Parathyroid adenoma (tissue), 2 donors: ENCODE results near the gene SATB1.

ENCODE experiments used
- H2AFZ ChIP-seq: fragments of 300-600 bp; sonication (generic); one replicate; pipeline ENCODE4 v1.7.0; 2017; ENCODE audit warnings: antibody characterized with exemption, mild to moderate bottlenecking
- H3K27ac ChIP-seq: fragments of 300-600 bp; sonication (generic); one replicate; pipeline ENCODE4 v1.7.0; 2017
- H3K27me3 ChIP-seq: fragments of 300-600 bp; sonication (generic); one replicate; pipeline ENCODE4 v1.7.0; 2017; ENCODE audit warnings: low read length; ENCODE audit not compliant: control insufficient read depth, insufficient read depth
- H3K36me3 ChIP-seq: fragments of 300-600 bp; sonication (generic); one replicate; pipeline ENCODE4 v1.7.0; 2017; ENCODE audit warnings: low read length; ENCODE audit not compliant: control insufficient read depth, insufficient read depth
- H3K4me1 ChIP-seq: fragments of 300-600 bp; sonication (generic); one replicate; pipeline ENCODE4 v1.7.0; 2017; ENCODE audit warnings: control low read depth
- H3K4me2 ChIP-seq: fragments of 300-600 bp; sonication (generic); one replicate; pipeline ENCODE4 v1.7.0; 2017; ENCODE audit warnings: low read length
- H3K4me3 ChIP-seq: fragments of 300-600 bp; sonication (generic); one replicate; pipeline ENCODE4 v1.7.0; 2017; ENCODE audit warnings: low read depth, low read length
- H3K79me2 ChIP-seq: fragments of 300-600 bp; sonication (generic); one replicate; pipeline ENCODE4 v1.7.0; 2017; ENCODE audit warnings: control low read depth
- H3K9ac ChIP-seq: fragments of 300-600 bp; sonication (generic); one replicate; pipeline ENCODE4 v1.7.0; 2017; ENCODE audit warnings: mild to moderate bottlenecking
- H3K9me3 ChIP-seq: fragments of 300-600 bp; sonication (generic); one replicate; pipeline ENCODE4 v1.7.0; 2017; ENCODE audit warnings: low read length; ENCODE audit not compliant: control insufficient read depth
- TF ChIP-seq, protein P1 (sequence below): fragments of 300-600 bp; sonication (generic); IDR thresholded peaks from one replicate; pipeline ENCODE4 v1.7.0; 2017; ENCODE audit warnings: antibody characterized with exemption, mild to moderate bottlenecking
- donor health status: primary hyperparathyroidism.

Gene SATB1

DNA sequence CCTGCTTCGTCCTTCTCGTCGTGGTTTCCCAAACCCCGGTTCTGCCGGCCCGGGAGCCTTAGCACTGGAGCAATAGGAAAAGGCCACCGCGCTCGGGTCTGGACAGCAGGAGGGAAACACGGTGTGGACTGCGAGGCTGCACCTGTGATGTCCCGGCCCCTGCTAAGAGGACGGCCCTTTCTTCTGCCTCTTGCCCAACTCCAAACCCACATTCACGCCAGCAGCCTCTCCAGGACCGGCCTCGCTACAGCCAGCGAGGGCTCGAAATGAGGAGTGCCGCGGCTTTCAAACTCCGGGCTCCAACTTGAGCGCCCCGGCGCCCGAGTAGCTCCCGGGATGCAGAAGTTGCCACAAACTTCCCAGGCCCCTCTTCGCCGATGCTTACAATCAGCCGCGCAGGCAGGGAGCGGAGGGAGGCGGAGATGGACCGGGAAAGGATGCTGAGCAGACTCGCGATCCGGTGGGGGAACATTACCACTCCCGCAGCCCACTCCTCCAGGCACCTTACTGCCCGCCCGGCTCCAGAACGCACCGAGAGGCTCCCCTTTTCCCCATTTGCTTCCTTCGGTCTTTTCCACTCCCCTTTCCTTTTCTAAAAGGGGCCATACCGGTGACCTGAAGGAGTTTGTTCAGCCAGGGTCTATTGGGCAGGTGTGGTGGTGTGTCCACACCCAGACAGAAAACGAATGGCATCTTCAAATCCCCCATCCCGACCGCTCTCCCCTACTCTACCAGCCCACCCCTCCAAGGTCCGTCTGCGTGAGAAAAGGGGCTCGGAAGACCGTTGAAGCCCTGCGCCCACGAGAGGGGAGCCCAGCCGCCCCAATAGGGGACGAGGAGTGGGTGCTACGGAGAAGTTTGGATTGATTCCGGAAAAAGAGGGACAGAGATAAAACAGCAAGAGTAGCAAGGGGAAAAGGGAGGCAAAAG is 18.8 kb upstream of the SATB1 start:
- TF ChIP-seq, protein P1, sequence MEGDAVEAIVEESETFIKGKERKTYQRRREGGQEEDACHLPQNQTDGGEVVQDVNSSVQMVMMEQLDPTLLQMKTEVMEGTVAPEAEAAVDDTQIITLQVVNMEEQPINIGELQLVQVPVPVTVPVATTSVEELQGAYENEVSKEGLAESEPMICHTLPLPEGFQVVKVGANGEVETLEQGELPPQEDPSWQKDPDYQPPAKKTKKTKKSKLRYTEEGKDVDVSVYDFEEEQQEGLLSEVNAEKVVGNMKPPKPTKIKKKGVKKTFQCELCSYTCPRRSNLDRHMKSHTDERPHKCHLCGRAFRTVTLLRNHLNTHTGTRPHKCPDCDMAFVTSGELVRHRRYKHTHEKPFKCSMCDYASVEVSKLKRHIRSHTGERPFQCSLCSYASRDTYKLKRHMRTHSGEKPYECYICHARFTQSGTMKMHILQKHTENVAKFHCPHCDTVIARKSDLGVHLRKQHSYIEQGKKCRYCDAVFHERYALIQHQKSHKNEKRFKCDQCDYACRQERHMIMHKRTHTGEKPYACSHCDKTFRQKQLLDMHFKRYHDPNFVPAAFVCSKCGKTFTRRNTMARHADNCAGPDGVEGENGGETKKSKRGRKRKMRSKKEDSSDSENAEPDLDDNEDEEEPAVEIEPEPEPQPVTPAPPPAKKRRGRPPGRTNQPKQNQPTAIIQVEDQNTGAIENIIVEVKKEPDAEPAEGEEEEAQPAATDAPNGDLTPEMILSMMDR, result no peak
- Histone ChIP-seq H3K4me2 (peak overlapping the region; percentile 59), H3K9ac (no peak overlapping the region), H3K4me3 (peak overlapping the region; percentile 61), H3K27ac (no peak overlapping the region), H3K27me3 (no peaks in the 10 kb centered on the region), H3K36me3 (no peaks in the 10 kb centered on the region), H2AFZ (peak overlapping the region; percentile 62), H3K9me3 (no peaks in the 10 kb centered on the region), H3K79me2 (no peaks in the 10 kb centered on the region), H3K4me1 (no peaks in the 10 kb centered on the region)

DNA sequence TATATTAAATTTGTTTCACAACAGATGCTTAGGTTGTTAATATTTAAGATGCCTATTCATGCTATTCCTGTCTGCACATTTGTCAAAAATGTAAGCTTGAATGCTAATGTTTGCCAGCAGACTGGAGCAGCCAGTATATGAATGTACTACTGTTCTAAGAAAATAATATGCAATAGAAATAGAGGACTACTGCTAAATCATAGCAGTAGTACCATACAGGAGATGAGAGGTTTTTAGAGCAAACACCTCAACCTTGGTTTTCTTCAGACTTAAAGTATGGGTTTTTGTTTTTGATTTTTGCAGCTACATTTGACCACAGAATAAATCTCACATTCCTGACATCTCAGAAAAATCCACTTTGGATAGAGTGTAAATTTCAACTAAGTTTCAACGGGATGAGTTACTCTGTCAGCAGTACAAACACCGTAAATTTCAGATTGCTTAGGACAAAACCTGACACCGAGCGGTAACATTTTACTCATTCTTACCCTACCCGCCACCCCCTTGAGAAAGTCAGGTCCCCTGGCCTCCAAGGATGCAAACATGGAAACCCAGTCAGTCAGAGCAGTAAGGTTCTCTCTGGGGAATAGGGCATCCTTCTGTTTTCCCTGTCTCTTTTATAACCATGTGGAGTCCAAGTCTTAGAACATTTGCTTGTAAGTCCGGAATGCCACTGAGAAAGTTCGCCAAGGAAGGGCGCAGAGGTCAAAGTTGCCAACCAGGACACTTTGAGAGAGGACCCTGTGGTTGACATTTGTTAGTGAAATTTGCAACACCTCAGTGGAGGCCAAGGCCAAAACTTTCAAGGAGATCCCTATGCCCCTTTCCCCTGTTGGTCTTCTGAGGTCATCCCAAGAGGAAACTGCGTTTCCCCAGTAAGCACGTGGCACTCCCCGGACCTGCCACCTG is 17.9 kb upstream of the SATB1 start:
- Histone ChIP-seq H3K79me2 (no peaks in the 10 kb centered on the region), H3K27me3 (no peaks in the 10 kb centered on the region), H3K36me3 (no peaks in the 10 kb centered on the region), H3K9ac (no peak overlapping the region), H3K27ac (no peak overlapping the region), H3K4me3 (peak overlapping the region; percentile 61), H3K9me3 (no peaks in the 10 kb centered on the region), H3K4me2 (peak overlapping the region; percentile 59), H3K4me1 (no peaks in the 10 kb centered on the region), H2AFZ (peak overlapping the region; percentile 62)
- TF ChIP-seq, protein P1, result no peak

DNA sequence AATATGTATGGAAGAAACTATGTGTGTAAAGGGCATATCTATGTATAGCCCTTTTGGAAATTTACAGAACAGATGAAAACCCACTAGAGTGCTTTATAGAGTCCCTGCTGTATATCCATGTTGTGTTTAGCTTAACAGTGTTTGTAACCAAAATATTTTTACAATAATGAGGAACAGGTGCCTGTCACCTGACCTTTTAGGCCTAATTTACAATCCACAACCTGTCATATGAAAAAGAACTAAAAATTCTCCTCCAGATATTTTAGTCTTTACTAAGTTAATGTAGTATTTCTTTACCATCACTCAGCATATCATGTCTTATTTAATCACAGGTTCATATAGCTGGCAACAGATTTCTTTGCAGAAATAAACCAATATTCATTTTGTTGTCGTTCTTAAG is 16.4 kb upstream of the SATB1 start:
- H2AFZ ChIP-seq, result no peak overlapping the region
- H3K4me2 ChIP-seq, result no peak overlapping the region
- no peak overlapping the region for H3K4me3 ChIP-seq
- no peaks in the 10 kb centered on the region for H3K79me2 ChIP-seq
- no peak overlapping the region for H3K9ac ChIP-seq
- H3K27me3 ChIP-seq, result no peaks in the 10 kb centered on the region
- TF ChIP-seq, protein P1, result no peak
- H3K9me3 ChIP-seq, result no peaks in the 10 kb centered on the region
- H3K27ac ChIP-seq, result no peak overlapping the region
- H3K36me3 ChIP-seq, result no peaks in the 10 kb centered on the region
- no peaks in the 10 kb centered on the region for H3K4me1 ChIP-seq

DNA sequence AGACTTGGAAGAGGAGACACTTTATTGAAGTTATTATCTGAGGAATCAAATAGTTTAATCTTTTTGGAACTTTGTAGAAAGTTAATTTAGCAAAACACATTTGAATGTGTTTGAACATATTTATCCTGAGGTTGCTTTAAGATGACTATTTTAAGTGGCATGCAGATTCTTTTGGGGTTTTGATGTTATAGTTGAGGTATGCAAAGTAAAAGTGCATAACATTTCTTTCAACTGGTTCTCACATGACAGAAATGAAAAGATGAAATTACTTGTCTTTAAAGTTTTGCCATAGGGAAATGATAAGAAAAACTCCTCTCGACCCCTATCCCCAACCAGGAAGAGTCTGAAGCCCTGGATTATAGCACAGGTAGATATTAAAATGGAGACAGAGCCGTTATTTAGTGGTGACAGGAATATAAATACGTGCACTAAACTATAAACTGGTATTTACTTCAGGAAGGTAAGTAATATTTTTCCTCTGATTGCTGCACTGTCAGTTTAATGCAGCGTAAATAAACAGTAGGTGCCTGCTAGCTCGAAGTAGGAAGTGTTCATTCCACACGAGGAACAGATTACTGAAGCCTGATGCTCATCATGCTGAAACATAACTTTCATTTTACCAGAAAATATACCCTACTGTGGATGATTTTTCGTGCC is 15.1 kb upstream of the SATB1 start:
- H3K9ac ChIP-seq, result no peak overlapping the region
- no peaks in the 10 kb centered on the region for H3K36me3 ChIP-seq
- TF ChIP-seq, protein P1, result no peak
- no peaks in the 10 kb centered on the region for H3K9me3 ChIP-seq
- no peak overlapping the region for H3K4me2 ChIP-seq
- no peak overlapping the region for H3K27ac ChIP-seq
- no peaks in the 10 kb centered on the region for H3K27me3 ChIP-seq
- no peaks in the 10 kb centered on the region for H3K4me1 ChIP-seq
- H2AFZ ChIP-seq, result no peak overlapping the region
- H3K79me2 ChIP-seq, result no peaks in the 10 kb centered on the region
- no peak overlapping the region for H3K4me3 ChIP-seq
